B cell (primary cell): ENCODE measurements around the gene ATG4A. TPM values are rescaled to one million over a fixed set of nuclear protein-coding genes. Genes with fewer than 3 reads are reported as not detected.

Experiments
- ATAC-seq: fragments of 200-7000 bp; cut with Tn5 transposase; one replicate; pipeline ENCODE4 v1.10.0; 2021; ENCODE audit warnings: low read depth, mild to moderate bottlenecking, moderate number of reproducible peaks, moderate library complexity
- CTCF ChIA-PET: fragments of 350-600 bp; sonication (Branson Sonifier 250); formaldehyde crosslinking; loops from one replicate; lab custom pipeline; 2021; ENCODE audit warnings: antibody characterized with exemption, inconsistent platforms; lab: Charles Lee
- POLR2A ChIA-PET: fragments of 350-600 bp; sonication (Branson Sonifier 250); formaldehyde crosslinking; loops from one replicate; lab custom pipeline; 2021; ENCODE audit warnings: antibody characterized with exemption; lab: Charles Lee
- DNase-seq: peaks from one replicate; pipeline ENCODE4 v3.0.0; 2013
- H2AFZ ChIP-seq: 2 replicates; pipeline ENCODE4 v1.6.1; 2012; ENCODE audit warnings: mild to moderate bottlenecking, low read depth, low read length; ENCODE audit not compliant: insufficient read depth, poor library complexity, severe bottlenecking
- H3K27ac ChIP-seq, 2 donors: 1 replicate in 1 of 2; 2 replicates in 1 of 2; pipeline ENCODE4 v1.5.1; 2012 to 2013; ENCODE audit warnings: low read length in 2 of 2, mild to moderate bottlenecking in 2 of 2, moderate library complexity in 1 of 2
- H3K27me3 ChIP-seq, 4 experiments: fragments of 200-600 bp in 1 of 4; sonication (generic) in 1 of 4; replicated peaks in 1 of 4; 1 replicate in 2 of 4; 2 replicates in 2 of 4; pipeline versions ENCODE4 v1.6.1 to v1.7.0; 2013 to 2016; ENCODE audit warnings: low read length in 3 of 4, mild to moderate bottlenecking in 2 of 4, mixed read lengths in 1 of 4, moderate library complexity in 1 of 4; ENCODE audit not compliant: insufficient read depth in 4 of 4, control insufficient read depth in 3 of 4; ENCODE audit errors: control extremely low read depth in 1 of 4
- H3K36me3 ChIP-seq, 2 experiments: replicated peaks in 1 of 2; 1 replicate in 1 of 2; 2 replicates in 1 of 2; pipeline versions ENCODE4 v1.6.1 to v1.7.1; 2013; ENCODE audit warnings: low read length in 1 of 2; ENCODE audit not compliant: insufficient read depth in 2 of 2, control insufficient read depth in 1 of 2; ENCODE audit errors: control extremely low read depth in 1 of 2, extremely low read depth in 1 of 2
- H3K4me1 ChIP-seq, 2 donors: fragments of 200-600 bp in 1 of 2; sonication (generic) in 1 of 2; 1 replicate in 1 of 2; 2 replicates in 1 of 2; pipeline versions ENCODE4 v1.5.1 to v1.6.1; 2013 to 2017; ENCODE audit warnings: low read length in 2 of 2; ENCODE audit not compliant: control insufficient read depth in 2 of 2, insufficient read depth in 2 of 2
- H3K4me2 ChIP-seq: replicated peaks from 2 replicates; pipeline ENCODE3; 2012; ENCODE audit warnings: mild to moderate bottlenecking, low read depth, low read length; ENCODE audit not compliant: poor library complexity, severe bottlenecking
- H3K4me3 ChIP-seq, 5 experiments: fragments of 200-600 bp in 1 of 5; sonication (generic) in 1 of 5; 1 replicate in 3 of 5; 2 replicates in 2 of 5; pipeline versions ENCODE4 v1.5.1 to v1.7.0; 2011 to 2016; ENCODE audit warnings: low read length in 4 of 5, mild to moderate bottlenecking in 4 of 5, low read depth in 2 of 5, control low read depth in 1 of 5, moderate library complexity in 1 of 5; ENCODE audit not compliant: insufficient read depth in 1 of 5; ENCODE audit errors: control extremely low read depth in 1 of 5, extremely low read depth in 1 of 5
- H3K79me2 ChIP-seq: fragments of 200-600 bp; sonication (generic); one replicate; pipeline ENCODE4 v1.6.0; 2016; ENCODE audit warnings: low read length; ENCODE audit not compliant: control insufficient read depth, insufficient read depth
- H3K9ac ChIP-seq: fragments of 200-600 bp; sonication (generic); 2 replicates; pipeline ENCODE4 v1.6.1; 2017; ENCODE audit warnings: mild to moderate bottlenecking, low read length, moderate library complexity
- H3K9me3 ChIP-seq, 3 donors: one replicate each; pipeline versions ENCODE4 v1.6.1 to v1.7.1; 2013; ENCODE audit warnings: low read length in 2 of 3; ENCODE audit not compliant: control insufficient read depth in 2 of 3, insufficient read depth in 1 of 3; ENCODE audit errors: control extremely low read depth in 1 of 3
- H4K20me1 ChIP-seq: 2 replicates; pipeline ENCODE4 v1.6.0; 2012; ENCODE audit warnings: mild to moderate bottlenecking, low read length; ENCODE audit not compliant: insufficient read depth, control insufficient read depth, poor library complexity, severe bottlenecking
- H3K27ac Mint-ChIP-seq: one replicate; pipeline ENCODE4 v1.8.0; 2021; ENCODE audit warnings: mixed read lengths
- H3K27me3 Mint-ChIP-seq: one replicate; pipeline ENCODE4 v1.8.0; 2021; ENCODE audit warnings: mixed read lengths
- H3K4me1 Mint-ChIP-seq: one replicate; pipeline ENCODE4 v1.8.0; 2021; ENCODE audit warnings: mixed read lengths
- H3K4me3 Mint-ChIP-seq: one replicate; pipeline ENCODE4 v1.8.0; 2021; ENCODE audit warnings: mixed read lengths
- H3K9me3 Mint-ChIP-seq: one replicate; pipeline ENCODE4 v1.8.0; 2022; ENCODE audit warnings: mixed read lengths; ENCODE audit not compliant: insufficient read depth
- EZH2 ChIP-seq: IDR thresholded peaks from 2 replicates; pipeline ENCODE4 v1.6.1; 2012; ENCODE audit warnings: borderline replicate concordance, low read depth, mild to moderate bottlenecking, moderate library complexity, low read length; ENCODE audit not compliant: insufficient read depth, poor library complexity, severe bottlenecking
- WGBS: methylation state at CpG from one replicate; pipeline ENCODE4 v1.1.5; 2013; ENCODE audit warnings: missing lambda C conversion rate; ENCODE audit not compliant: insufficient coverage; 5-methylcytosine and 5-hydroxymethylcytosine counted together
- intact Hi-C: fragments of 100-400 bp; cut with micrococcal nuclease; formaldehyde crosslinking; loops from one replicate; pipeline ENCODE4 v1.10.0; 2022
- polyA plus RNA-seq: library from polyadenylated mRNA; depleted of rRNA; stranded (reverse); fragments of >200 nt; gene quantifications from 2 replicates; pipeline ENCODE4 v1.2.3, GENCODE V29; 2012
- total RNA-seq, 2 donors: library from RNA; stranded (reverse); fragments of 120-200 nt in 1 of 2; gene quantifications; 1 replicate in 1 of 2; 2 replicates in 1 of 2; pipeline versions ENCODE4 v1.2.3 to v1.2.4, GENCODE V29; 2013 to 2022
- TF ChIP-seq, protein P1 (sequence below): fragments of 200-600 bp; IDR thresholded peaks from one replicate; pipeline ENCODE4 v1.8.0; 2022; ENCODE audit warnings: antibody characterized with exemption, mild to moderate bottlenecking

Gene ATG4A
- total and polyA plus RNA-seq, 2 donors (not counting 1 experiment from before 2014, with no cell fraction given) = 6.1 to 11.4 TPM

DNA sequence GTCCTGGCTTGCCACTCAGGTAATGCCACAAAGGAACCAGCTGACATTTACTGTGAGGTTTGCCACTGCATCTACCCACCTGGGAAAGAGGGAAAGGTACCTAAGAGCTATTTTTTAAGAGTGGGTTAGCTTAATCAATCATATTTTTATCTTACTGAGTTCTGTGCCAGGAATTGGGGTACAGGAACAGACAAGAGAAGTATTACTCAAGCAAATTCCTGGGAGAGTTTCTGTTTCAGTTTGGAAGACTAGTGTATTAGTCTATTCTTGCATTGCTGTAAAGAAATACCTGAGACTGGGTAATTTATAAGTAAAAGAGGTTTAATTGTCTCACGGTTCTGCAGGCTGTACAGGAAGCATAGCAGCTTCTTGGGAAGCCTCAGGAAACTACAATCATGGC lies 23.5 kb upstream of the ATG4A start:
- intact Hi-C loops = no loop called here
- CTCF ChIA-PET = no interaction called here
- DNase-seq = no peak
- Histone ChIP-seq H3K27me3 (no peaks in the 10 kb centered on the region), H2AFZ (no peak overlapping the region), H3K9ac (no peak overlapping the region), H3K36me3 (no peaks in the 10 kb centered on the region), H3K79me2 (no peaks in the 10 kb centered on the region), H4K20me1 (no peaks in the 10 kb centered on the region), H3K4me3 (no peak overlapping the region), H3K4me2 (no peak overlapping the region), H3K27ac (no peak overlapping the region), H3K9me3 (no peaks in the 10 kb centered on the region), H3K4me1 (no peaks in the 10 kb centered on the region)
- WGBS = 100% methylated on average over 1 of the region's 1 CpG
- Mint-ChIP-seq H3K4me3 (no peak overlapping the region), H3K27ac (no peak overlapping the region), H3K9me3 (no peaks in the 10 kb centered on the region), H3K4me1 (peaks cover 5% of the 10 kb centered on the region), H3K27me3 (no peaks in the 10 kb centered on the region)
- POLR2A ChIA-PET = interaction anchor here (1.1 kb wide), 1 partner anchor 395 kb away, joined by 3 read pairs; no protein-coding TSS in a partner anchor
- ATAC-seq = no peak
- TF ChIP-seq, protein P1, sequence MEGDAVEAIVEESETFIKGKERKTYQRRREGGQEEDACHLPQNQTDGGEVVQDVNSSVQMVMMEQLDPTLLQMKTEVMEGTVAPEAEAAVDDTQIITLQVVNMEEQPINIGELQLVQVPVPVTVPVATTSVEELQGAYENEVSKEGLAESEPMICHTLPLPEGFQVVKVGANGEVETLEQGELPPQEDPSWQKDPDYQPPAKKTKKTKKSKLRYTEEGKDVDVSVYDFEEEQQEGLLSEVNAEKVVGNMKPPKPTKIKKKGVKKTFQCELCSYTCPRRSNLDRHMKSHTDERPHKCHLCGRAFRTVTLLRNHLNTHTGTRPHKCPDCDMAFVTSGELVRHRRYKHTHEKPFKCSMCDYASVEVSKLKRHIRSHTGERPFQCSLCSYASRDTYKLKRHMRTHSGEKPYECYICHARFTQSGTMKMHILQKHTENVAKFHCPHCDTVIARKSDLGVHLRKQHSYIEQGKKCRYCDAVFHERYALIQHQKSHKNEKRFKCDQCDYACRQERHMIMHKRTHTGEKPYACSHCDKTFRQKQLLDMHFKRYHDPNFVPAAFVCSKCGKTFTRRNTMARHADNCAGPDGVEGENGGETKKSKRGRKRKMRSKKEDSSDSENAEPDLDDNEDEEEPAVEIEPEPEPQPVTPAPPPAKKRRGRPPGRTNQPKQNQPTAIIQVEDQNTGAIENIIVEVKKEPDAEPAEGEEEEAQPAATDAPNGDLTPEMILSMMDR = no peak
- TF ChIP-seq EZH2 = no peak

DNA sequence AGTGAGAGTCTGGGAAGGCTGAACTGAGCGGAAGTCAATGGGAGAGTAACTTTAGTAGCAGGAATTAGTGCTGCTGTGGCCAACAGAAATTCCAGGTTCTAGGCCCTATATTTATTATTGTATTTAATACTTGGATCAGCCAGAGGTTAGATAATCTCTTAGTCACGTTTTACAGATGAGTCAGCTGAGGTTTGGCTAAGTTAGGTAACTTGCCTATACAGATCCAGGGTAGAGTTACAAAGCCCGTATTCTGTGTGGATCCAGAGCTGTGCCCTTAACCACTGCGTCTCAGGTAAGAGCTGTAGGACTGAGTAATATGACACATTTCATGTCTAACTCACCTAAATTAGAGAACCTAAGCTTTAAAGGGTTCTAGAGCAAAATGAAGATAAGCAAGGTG lies 20.7 kb upstream of the ATG4A start:
- H3K4me3 Mint-ChIP-seq = no peak overlapping the region

More for the DNA sequence above, 20.7 kb upstream of the ATG4A start:
- no CpG with 5 or more reads among the region's 4 CpGs for WGBS
- ATAC-seq = no peak
- H3K4me2 ChIP-seq = no peak overlapping the region
- no peaks in the 10 kb centered on the region for H3K9me3 ChIP-seq
- no peak overlapping the region for H3K4me3 ChIP-seq
- ChIA-PET CTCF (interaction anchor here (0.6 to 2.2 kb wide), 7 partner anchors 8 to 414 kb away, joined by 3 to 5 read pairs (median 3); no protein-coding TSS in a partner anchor), POLR2A (no interaction called here)
- no peak for TF ChIP-seq EZH2
- TF ChIP-seq, protein P1 = no peak
- H4K20me1 ChIP-seq = no peaks in the 10 kb centered on the region
- no peaks in the 10 kb centered on the region for H3K4me1 ChIP-seq
- H3K79me2 ChIP-seq = no peaks in the 10 kb centered on the region
- H3K36me3 ChIP-seq = no peaks in the 10 kb centered on the region
- Mint-ChIP-seq H3K27ac (no peak overlapping the region), H3K27me3 (no peaks in the 10 kb centered on the region), H3K9me3 (no peaks in the 10 kb centered on the region), H3K4me1 (peaks cover 5% of the 10 kb centered on the region)
- H3K27ac ChIP-seq = no peak overlapping the region
- H3K27me3 ChIP-seq = no peaks in the 10 kb centered on the region
- intact Hi-C loops = loop anchor here (5.0 to 10.0 kb wide), 3 partner anchors 174 to 1586 kb away; no protein-coding TSS in a partner anchor
- no peak overlapping the region for H2AFZ ChIP-seq
- DNase-seq = no peak
- no peak overlapping the region for H3K9ac ChIP-seq
